ENCODE measurements around the gene SMIM23. TPM values are rescaled to one million over a fixed set of nuclear protein-coding genes. Genes with fewer than 3 reads are reported as not detected.

The SMIM23 gene
- total and polyA plus RNA-seq, 2 donors (not counting 3 experiments of a cell fraction or from before 2014, with no cell fraction given), result not detected

DNA sequence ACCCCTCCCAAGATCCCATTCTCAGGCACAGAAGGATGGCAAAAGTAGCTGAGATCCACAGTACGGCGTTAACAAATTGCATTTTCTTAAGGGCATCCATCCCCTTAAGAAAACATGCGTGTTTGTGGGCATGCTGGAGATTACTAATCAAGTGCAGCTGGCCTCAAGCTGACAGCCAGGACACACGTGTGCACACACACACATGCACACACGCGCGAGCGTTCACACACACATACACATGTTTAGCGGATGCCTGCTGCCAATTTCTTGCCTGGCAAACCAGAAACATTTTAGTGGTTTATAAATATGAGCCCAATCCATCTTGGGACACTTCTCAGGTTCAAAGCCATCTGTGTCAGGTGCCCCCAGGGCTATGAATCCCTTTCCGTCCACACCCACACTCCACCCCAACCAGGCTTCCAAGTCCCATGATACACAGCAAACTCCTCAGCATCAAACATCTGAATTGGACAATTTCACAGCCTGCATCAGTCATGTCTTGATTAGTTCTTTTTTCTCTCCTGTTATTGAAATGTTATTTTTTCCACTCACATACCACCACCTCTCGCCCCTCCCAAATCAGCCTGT lies 23.5 kb upstream of the SMIM23 start:
- H2AFZ ChIP-seq (ENCODE audit: low read depth, low read length), result no peak overlapping the region
- no TSS peak for BruUV-seq (replicated peaks)
- FAIRE-seq (no peak), DNase-seq (ENCODE audit: low read depth, low spot score) (no peak)
- no peaks in the 10 kb centered on the region for H3K9me1 ChIP-seq (replicated peaks; ENCODE audit: control insufficient read depth, extremely low read depth, insufficient read depth, low read length)
- H3K36me3 ChIP-seq (ENCODE audit: control insufficient read depth in 2 of 2, extremely low read depth in 1 of 2, insufficient read depth in 2 of 2, low read length in 2 of 2), result no peaks in the 10 kb centered on the region
- no peaks in the 10 kb centered on the region for H3K79me2 ChIP-seq (ENCODE audit: control insufficient read depth, insufficient read depth, low read length)
- no peak for TF ChIP-seq GATA2 (IDR thresholded peaks at IDR 0.05; ENCODE audit: insufficient read depth, insufficient read length, low read depth, low read length)
- TF ChIP-seq, protein P1, sequence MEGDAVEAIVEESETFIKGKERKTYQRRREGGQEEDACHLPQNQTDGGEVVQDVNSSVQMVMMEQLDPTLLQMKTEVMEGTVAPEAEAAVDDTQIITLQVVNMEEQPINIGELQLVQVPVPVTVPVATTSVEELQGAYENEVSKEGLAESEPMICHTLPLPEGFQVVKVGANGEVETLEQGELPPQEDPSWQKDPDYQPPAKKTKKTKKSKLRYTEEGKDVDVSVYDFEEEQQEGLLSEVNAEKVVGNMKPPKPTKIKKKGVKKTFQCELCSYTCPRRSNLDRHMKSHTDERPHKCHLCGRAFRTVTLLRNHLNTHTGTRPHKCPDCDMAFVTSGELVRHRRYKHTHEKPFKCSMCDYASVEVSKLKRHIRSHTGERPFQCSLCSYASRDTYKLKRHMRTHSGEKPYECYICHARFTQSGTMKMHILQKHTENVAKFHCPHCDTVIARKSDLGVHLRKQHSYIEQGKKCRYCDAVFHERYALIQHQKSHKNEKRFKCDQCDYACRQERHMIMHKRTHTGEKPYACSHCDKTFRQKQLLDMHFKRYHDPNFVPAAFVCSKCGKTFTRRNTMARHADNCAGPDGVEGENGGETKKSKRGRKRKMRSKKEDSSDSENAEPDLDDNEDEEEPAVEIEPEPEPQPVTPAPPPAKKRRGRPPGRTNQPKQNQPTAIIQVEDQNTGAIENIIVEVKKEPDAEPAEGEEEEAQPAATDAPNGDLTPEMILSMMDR (IDR thresholded peaks at IDR 0.05; ENCODE audit: extremely low read depth in 1 of 2, insufficient read depth in 1 of 2, low read depth in 1 of 2, low read length in 2 of 2), result no peak
- no peak for TF ChIP-seq POLR2AphosphoS5 (IDR thresholded peaks at IDR 0.05; ENCODE audit: insufficient read depth, low read depth, low read length)
- no peak for TF ChIP-seq JUN (IDR thresholded peaks at IDR 0.05; ENCODE audit: borderline replicate concordance, insufficient read depth, insufficient read length, low read depth)
- TF ChIP-seq POLR2A (IDR thresholded peaks at IDR 0.05; ENCODE audit: low read depth, low read length), result no peak
- TF ChIP-seq FOS (IDR thresholded peaks at IDR 0.05; ENCODE audit: borderline replicate concordance, insufficient read depth, low read length), result no peak
- TF ChIP-seq, protein P2, sequence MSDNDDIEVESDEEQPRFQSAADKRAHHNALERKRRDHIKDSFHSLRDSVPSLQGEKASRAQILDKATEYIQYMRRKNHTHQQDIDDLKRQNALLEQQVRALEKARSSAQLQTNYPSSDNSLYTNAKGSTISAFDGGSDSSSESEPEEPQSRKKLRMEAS (IDR thresholded peaks at IDR 0.05; ENCODE audit: insufficient read depth, insufficient read length), result no peak
- H3K4me3 ChIP-seq (replicated peaks in 1 of 3; ENCODE audit: insufficient read depth in 1 of 3, low read depth in 1 of 3, low read length in 3 of 3), result no peak overlapping the region
- H3K9me3 ChIP-seq (replicated peaks; ENCODE audit: control insufficient read depth, insufficient read depth, low read length), result no peaks in the 10 kb centered on the region
- ChIA-PET CTCF (no interaction called here), POLR2A (interaction anchor here (0.6 kb wide), 1 partner anchor 133 kb away, joined by 3 read pairs; no protein-coding TSS in a partner anchor)
- H3K4me2 ChIP-seq (ENCODE audit: insufficient read depth, low read length), result no peak overlapping the region
- H3K9ac ChIP-seq (replicated peaks; ENCODE audit: extremely low read depth, insufficient read depth, low read length), result no peak overlapping the region
- H3K27me3 ChIP-seq (ENCODE audit: control insufficient read depth in 2 of 2, insufficient read depth in 2 of 2, low read length in 2 of 2), result peaks cover 0 to 5% of the 10 kb centered on the region in 2 experiments
- dilution Hi-C loops (cut with MboI; ENCODE audit: extremely low pct_ligation_motif_present, low sequenced_read_pairs), result no loop called here
- H4K20me1 ChIP-seq (replicated peaks; ENCODE audit: control insufficient read depth, extremely low read depth, insufficient read depth, low read length), result no peaks in the 10 kb centered on the region
- peaks cover 15% of the 10 kb centered on the region for H3K4me1 ChIP-seq (ENCODE audit: control insufficient read depth, extremely low read depth, insufficient read depth, low read length)
- H3K27ac ChIP-seq (ENCODE audit: insufficient read depth, low read depth, low read length), result no peak overlapping the region
- intact Hi-C loops (cut with micrococcal nuclease), result no loop called here
